Endothelial cell of umbilical vein (primary cell): ENCODE data around the gene ADAM19. TPM values are rescaled to one million over a fixed set of nuclear protein-coding genes. Genes with fewer than 3 reads are reported as not detected.

Experiments
- BruUV-seq: library from RNA; stranded (reverse); fragments of 400-500 nt; replicated peaks from 2 replicates; lab custom pipeline; 2021; lab: Mats Ljungman, UMichigan
- CTCF ChIA-PET: fragments of 300-600, 350-600 bp; sonication (Branson Sonifier 250); formaldehyde crosslinking; loops from one replicate; lab custom pipeline; 2021; ENCODE audit warnings: antibody characterized with exemption, inconsistent platforms; lab: Charles Lee
- POLR2A ChIA-PET: fragments of 300-600, 350-600 bp; sonication (Branson Sonifier 250); formaldehyde crosslinking; loops from one replicate; lab custom pipeline; 2021; ENCODE audit warnings: antibody characterized with exemption, inconsistent platforms; lab: Charles Lee
- DNase-seq: peaks from one replicate; pipeline ENCODE4 v3.0.0-alpha.2; 2011; ENCODE audit warnings: low read depth, low spot score
- FAIRE-seq: peaks from 2 replicates; lab custom pipeline; 2011; peaks lifted over from hg19 to GRCh38; lab: Jason Lieb, UNC
- H2AFZ ChIP-seq: 2 replicates; pipeline ENCODE4 v1.6.0; 2012; ENCODE audit warnings: low read depth, low read length, control low read depth, inconsistent platforms
- H3K27ac ChIP-seq: 2 replicates; pipeline ENCODE4 v1.5.1; 2011; ENCODE audit warnings: low read depth, mild to moderate bottlenecking, control low read depth, low read length, moderate library complexity; ENCODE audit not compliant: insufficient read depth
- H3K27me3 ChIP-seq, 2 experiments: 2 replicates each; pipeline versions ENCODE4 v1.6.0 to v1.6.1; 2011; ENCODE audit warnings: low read length in 2 of 2, mixed read lengths in 1 of 2; ENCODE audit not compliant: control insufficient read depth in 2 of 2, insufficient read depth in 2 of 2
- H3K36me3 ChIP-seq, 2 experiments: 2 replicates in 1 of 2; 3 replicates in 1 of 2; pipeline ENCODE4 v1.5.1; 2011; ENCODE audit warnings: low read length in 2 of 2, mild to moderate bottlenecking in 1 of 2, moderate library complexity in 1 of 2; ENCODE audit not compliant: control insufficient read depth in 2 of 2, insufficient read depth in 2 of 2; ENCODE audit errors: extremely low read depth in 1 of 2
- H3K4me1 ChIP-seq: 3 replicates; pipeline ENCODE4 v1.5.1; 2011; ENCODE audit warnings: mild to moderate bottlenecking, low read length; ENCODE audit not compliant: control insufficient read depth, insufficient read depth; ENCODE audit errors: extremely low read depth
- H3K4me2 ChIP-seq: 2 replicates; pipeline ENCODE4 v1.6.1; 2011; ENCODE audit warnings: low read length, control low read depth, mixed read lengths; ENCODE audit not compliant: insufficient read depth
- H3K4me3 ChIP-seq, 3 experiments: fragments of 200-600 bp in 1 of 3; sonication (generic), shearing (Covaris generic) in 1 of 3; replicated peaks in 1 of 3; 2 replicates each; pipeline ENCODE4 v1.5.1; 2011 to 2016; ENCODE audit warnings: control low read depth in 3 of 3, low read length in 3 of 3, mild to moderate bottlenecking in 2 of 3, inconsistent platforms in 1 of 3, low read depth in 1 of 3, moderate library complexity in 1 of 3; ENCODE audit not compliant: insufficient read depth in 1 of 3
- H3K79me2 ChIP-seq: 2 replicates; pipeline ENCODE4 v1.6.0; 2012; ENCODE audit warnings: low read length, inconsistent platforms; ENCODE audit not compliant: control insufficient read depth, insufficient read depth
- H3K9ac ChIP-seq: replicated peaks from 2 replicates; pipeline ENCODE3; 2011; ENCODE audit warnings: low read length, control low read depth; ENCODE audit not compliant: insufficient read depth; ENCODE audit errors: extremely low read depth
- H3K9me1 ChIP-seq: replicated peaks from 3 replicates; pipeline ENCODE4 v1.6.0; 2011; ENCODE audit warnings: mild to moderate bottlenecking, low read length; ENCODE audit not compliant: control insufficient read depth, insufficient read depth; ENCODE audit errors: extremely low read depth
- H3K9me3 ChIP-seq: replicated peaks from 2 replicates; pipeline ENCODE4 v1.5.1; 2012; ENCODE audit warnings: low read length, inconsistent platforms; ENCODE audit not compliant: control insufficient read depth, insufficient read depth
- H4K20me1 ChIP-seq: replicated peaks from 2 replicates; pipeline ENCODE3; 2011; ENCODE audit warnings: mild to moderate bottlenecking, low read length; ENCODE audit not compliant: control insufficient read depth, insufficient read depth; ENCODE audit errors: extremely low read depth
- EZH2 ChIP-seq: IDR thresholded peaks from 2 replicates; pipeline ENCODE4 v1.6.1; 2012; ENCODE audit warnings: borderline replicate concordance, low read depth, mild to moderate bottlenecking, moderate library complexity, low read length, inconsistent platforms; ENCODE audit not compliant: severe bottlenecking
- FOS ChIP-seq: IDR thresholded peaks from 2 replicates; pipeline ENCODE4 v1.6.1; 2011; ENCODE audit warnings: mild to moderate bottlenecking, low read length, moderate library complexity, borderline replicate concordance; ENCODE audit not compliant: insufficient read depth
- GATA2 ChIP-seq: IDR thresholded peaks from 2 replicates; pipeline ENCODE4 v1.7.0; 2011; ENCODE audit warnings: low read depth, mild to moderate bottlenecking, moderate library complexity, mixed read lengths, low read length; ENCODE audit not compliant: insufficient read length, insufficient read depth
- JUN ChIP-seq: IDR thresholded peaks from 2 replicates; pipeline ENCODE4 v1.6.1; 2011; ENCODE audit warnings: borderline replicate concordance, low read depth; ENCODE audit not compliant: insufficient read length, insufficient read depth
- MYC ChIP-seq: IDR thresholded peaks from one replicate; pipeline ENCODE4 v1.6.1; 2011; ENCODE audit warnings: mild to moderate bottlenecking, low read depth, low read length
- POLR2A ChIP-seq: IDR thresholded peaks from 2 replicates; pipeline ENCODE4 v1.6.1; 2012; ENCODE audit warnings: low read depth, mild to moderate bottlenecking, control low read depth, low read length
- POLR2AphosphoS5 ChIP-seq: IDR thresholded peaks from 2 replicates; pipeline ENCODE4 v1.6.1; 2012; ENCODE audit warnings: low read depth, mild to moderate bottlenecking, control low read depth, low read length, moderate library complexity; ENCODE audit not compliant: insufficient read depth
- dilution Hi-C: fragments of 300-500 bp; cut with MboI; formaldehyde crosslinking; loops from one replicate; pipeline ENCODE4 v1.15.0; 2019; ENCODE audit warnings: low sequenced_read_pairs; ENCODE audit not compliant: extremely low pct_ligation_motif_present
- intact Hi-C: fragments of 100-400 bp; cut with micrococcal nuclease; formaldehyde crosslinking; loops from one replicate; pipeline ENCODE4 v1.10.0; 2022
- polyA plus RNA-seq, 4 experiments: library from polyadenylated mRNA; depleted of rRNA in 3 of 4; stranded (reverse) in 3 of 4; unstranded in 1 of 4; fragments of >200 nt; gene quantifications; 2 replicates each; pipeline versions ENCODE4 v1.2.1 to v1.2.3, GENCODE V29; 2011 to 2012; ENCODE audit warnings: missing spikeins in 1 of 4
- total RNA-seq: library from RNA; stranded (reverse); gene quantifications from 2 replicates; pipeline ENCODE4 v1.2.3, GENCODE V29; 2021
- TF ChIP-seq, protein P1 (sequence below), 2 donors: IDR thresholded peaks; 1 replicate in 1 of 2; 2 replicates in 1 of 2; pipeline ENCODE4 v1.5.1; 2011; ENCODE audit warnings: low read length in 2 of 2, mild to moderate bottlenecking in 2 of 2, moderate library complexity in 2 of 2, control low read depth in 1 of 2, inconsistent platforms in 1 of 2, low read depth in 1 of 2; ENCODE audit not compliant: insufficient read depth in 1 of 2; ENCODE audit errors: extremely low read depth in 1 of 2
- TF ChIP-seq, protein P2 (sequence below): IDR thresholded peaks from 2 replicates; pipeline ENCODE4 v1.6.1; 2011; ENCODE audit not compliant: insufficient read depth, insufficient read length

The ADAM19 gene
- total and polyA plus RNA-seq, 2 donors (not counting 3 experiments of a cell fraction or from before 2014, with no cell fraction given), result 10.0 to 22.6 TPM

DNA sequence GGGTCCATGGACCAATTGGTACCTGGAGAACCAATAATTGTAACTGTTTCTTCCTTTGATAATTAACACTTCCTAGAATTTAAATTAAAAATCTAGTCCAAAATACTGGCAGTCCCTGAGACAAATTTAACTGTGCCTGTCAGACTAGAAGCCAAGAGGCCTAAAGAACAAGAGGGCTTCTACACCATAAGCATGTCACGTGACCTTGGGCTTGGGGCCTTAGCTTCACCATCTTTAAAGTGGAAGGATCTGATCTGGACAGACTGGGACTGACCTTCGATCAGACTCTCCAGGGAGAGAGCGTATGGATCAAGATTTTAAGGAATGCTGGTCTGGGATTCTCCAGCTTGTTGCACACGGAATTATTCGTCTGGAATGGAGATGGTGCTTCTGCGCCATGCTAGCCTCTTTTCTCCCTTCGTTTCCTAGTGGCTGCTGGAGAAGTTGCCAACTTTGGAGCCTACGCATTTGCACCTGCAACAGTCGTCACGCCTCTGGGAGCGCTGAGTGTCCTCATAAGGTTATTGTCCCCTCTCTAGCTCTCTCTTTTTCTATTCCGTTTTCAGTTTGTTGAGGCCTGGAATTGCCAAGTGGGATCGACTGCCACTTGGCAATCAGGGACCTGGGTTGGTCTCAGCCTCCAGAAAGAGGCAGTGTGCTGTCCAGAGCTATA, 107.1 kb downstream of the ADAM19 start:
- no TSS peak for BruUV-seq
- Histone ChIP-seq H4K20me1 (no peaks in the 10 kb centered on the region), H3K4me3 (no peak overlapping the region), H3K79me2 (no peaks in the 10 kb centered on the region), H3K9ac (no peak overlapping the region), H3K27me3 (no peaks in the 10 kb centered on the region), H3K36me3 (no peaks in the 10 kb centered on the region), H3K27ac (no peak overlapping the region), H3K9me3 (no peaks in the 10 kb centered on the region), H3K4me2 (no peak overlapping the region), H3K9me1 (no peaks in the 10 kb centered on the region), H2AFZ (no peak overlapping the region), H3K4me1 (peaks cover 4% of the 10 kb centered on the region)
- POLR2A ChIA-PET, result no interaction called here
- intact Hi-C loops (no loop called here), dilution Hi-C loops (no loop called here)
- CTCF ChIA-PET, result interaction anchor here (1.4 to 4.3 kb wide), 3 partner anchors 12 to 140 kb away, joined by 3 to 28 read pairs (median 7); no protein-coding TSS in a partner anchor
- FAIRE-seq (no peak), DNase-seq (no peak)
- TF ChIP-seq GATA2 (no peak), POLR2A (no peak), JUN (no peak), EZH2 (no peak), POLR2AphosphoS5 (no peak), MYC (no peak), FOS (no peak)
- TF ChIP-seq, protein P1, sequence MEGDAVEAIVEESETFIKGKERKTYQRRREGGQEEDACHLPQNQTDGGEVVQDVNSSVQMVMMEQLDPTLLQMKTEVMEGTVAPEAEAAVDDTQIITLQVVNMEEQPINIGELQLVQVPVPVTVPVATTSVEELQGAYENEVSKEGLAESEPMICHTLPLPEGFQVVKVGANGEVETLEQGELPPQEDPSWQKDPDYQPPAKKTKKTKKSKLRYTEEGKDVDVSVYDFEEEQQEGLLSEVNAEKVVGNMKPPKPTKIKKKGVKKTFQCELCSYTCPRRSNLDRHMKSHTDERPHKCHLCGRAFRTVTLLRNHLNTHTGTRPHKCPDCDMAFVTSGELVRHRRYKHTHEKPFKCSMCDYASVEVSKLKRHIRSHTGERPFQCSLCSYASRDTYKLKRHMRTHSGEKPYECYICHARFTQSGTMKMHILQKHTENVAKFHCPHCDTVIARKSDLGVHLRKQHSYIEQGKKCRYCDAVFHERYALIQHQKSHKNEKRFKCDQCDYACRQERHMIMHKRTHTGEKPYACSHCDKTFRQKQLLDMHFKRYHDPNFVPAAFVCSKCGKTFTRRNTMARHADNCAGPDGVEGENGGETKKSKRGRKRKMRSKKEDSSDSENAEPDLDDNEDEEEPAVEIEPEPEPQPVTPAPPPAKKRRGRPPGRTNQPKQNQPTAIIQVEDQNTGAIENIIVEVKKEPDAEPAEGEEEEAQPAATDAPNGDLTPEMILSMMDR (IDR thresholded peaks at IDR 0.05; ENCODE audit: extremely low read depth in 1 of 2, insufficient read depth in 1 of 2, low read depth in 1 of 2, low read length in 2 of 2), result no peak
- TF ChIP-seq, protein P2, sequence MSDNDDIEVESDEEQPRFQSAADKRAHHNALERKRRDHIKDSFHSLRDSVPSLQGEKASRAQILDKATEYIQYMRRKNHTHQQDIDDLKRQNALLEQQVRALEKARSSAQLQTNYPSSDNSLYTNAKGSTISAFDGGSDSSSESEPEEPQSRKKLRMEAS, result no peak
